ENCODE data around the gene KIF6. TPM values are rescaled to one million over a fixed set of nuclear protein-coding genes. Genes with fewer than 3 reads are reported as not detected.

The KIF6 gene
- polyA plus RNA-seq, 1 donor (not counting 4 experiments of a cell fraction or from before 2014, with no cell fraction given), result 0.14 TPM

DNA sequence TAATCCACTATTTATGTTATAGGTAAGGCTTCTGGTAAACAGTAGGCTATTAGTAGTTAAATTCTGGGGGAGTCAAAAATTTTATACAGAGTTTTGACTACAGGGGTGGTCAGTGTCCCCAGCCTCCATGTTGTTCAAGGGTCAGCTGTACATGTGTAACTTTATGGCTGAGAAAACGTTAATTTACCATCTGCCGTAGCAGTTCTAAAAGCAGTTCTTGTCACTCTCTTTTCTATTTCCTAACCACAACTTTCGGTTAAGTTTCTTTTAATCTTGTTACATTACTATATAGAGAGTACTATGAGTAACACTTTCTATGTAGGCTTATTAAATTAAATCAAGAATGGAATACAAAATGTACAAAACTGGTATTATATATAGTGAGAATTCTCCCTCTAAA is 21.6 kb upstream of the KIF6 start:
- H3K9ac ChIP-seq (ENCODE audit: control insufficient read depth, extremely low read depth, insufficient read depth, low read length), result no peak overlapping the region
- no peak overlapping the region for H3K4me3 ChIP-seq (ENCODE audit: control insufficient read depth in 2 of 3, extremely low read depth in 1 of 3, insufficient read depth in 2 of 3, low read depth in 1 of 3, low read length in 3 of 3)
- H3K4me1 ChIP-seq (ENCODE audit: control insufficient read depth, extremely low read depth, insufficient read depth, low read length), result no peaks in the 10 kb centered on the region
- H3K36me3 ChIP-seq (ENCODE audit: control insufficient read depth in 2 of 2, extremely low read depth in 1 of 2, insufficient read depth in 2 of 2, low read length in 2 of 2), result no peaks in the 10 kb centered on the region
- no peaks in the 10 kb centered on the region for H3K79me2 ChIP-seq (ENCODE audit: control insufficient read depth, insufficient read depth, low read length)
- no peak overlapping the region for H2AFZ ChIP-seq (ENCODE audit: control insufficient read depth, low read length)
- dilution Hi-C loops (cut with MboI; ENCODE audit: extremely low pct_ligation_motif_present, low sequenced_read_pairs), result no loop called here
- FAIRE-seq (no peak), DNase-seq (ENCODE audit: low read depth, low spot score) (no peak)
- H3K27me3 ChIP-seq (ENCODE audit: control insufficient read depth, extremely low read depth, insufficient read depth, low read length), result no peaks in the 10 kb centered on the region
- H4K20me1 ChIP-seq (ENCODE audit: control insufficient read depth, extremely low read depth, insufficient read depth, low read length), result no peaks in the 10 kb centered on the region
- TF ChIP-seq, protein P1, sequence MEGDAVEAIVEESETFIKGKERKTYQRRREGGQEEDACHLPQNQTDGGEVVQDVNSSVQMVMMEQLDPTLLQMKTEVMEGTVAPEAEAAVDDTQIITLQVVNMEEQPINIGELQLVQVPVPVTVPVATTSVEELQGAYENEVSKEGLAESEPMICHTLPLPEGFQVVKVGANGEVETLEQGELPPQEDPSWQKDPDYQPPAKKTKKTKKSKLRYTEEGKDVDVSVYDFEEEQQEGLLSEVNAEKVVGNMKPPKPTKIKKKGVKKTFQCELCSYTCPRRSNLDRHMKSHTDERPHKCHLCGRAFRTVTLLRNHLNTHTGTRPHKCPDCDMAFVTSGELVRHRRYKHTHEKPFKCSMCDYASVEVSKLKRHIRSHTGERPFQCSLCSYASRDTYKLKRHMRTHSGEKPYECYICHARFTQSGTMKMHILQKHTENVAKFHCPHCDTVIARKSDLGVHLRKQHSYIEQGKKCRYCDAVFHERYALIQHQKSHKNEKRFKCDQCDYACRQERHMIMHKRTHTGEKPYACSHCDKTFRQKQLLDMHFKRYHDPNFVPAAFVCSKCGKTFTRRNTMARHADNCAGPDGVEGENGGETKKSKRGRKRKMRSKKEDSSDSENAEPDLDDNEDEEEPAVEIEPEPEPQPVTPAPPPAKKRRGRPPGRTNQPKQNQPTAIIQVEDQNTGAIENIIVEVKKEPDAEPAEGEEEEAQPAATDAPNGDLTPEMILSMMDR (optimal IDR thresholded peaks at IDR 0.05 in 1 of 3, IDR thresholded peaks at IDR 0.05 in 1 of 3, conservative IDR thresholded peaks at IDR 0.05 in 1 of 3; ENCODE audit: extremely low read depth in 1 of 3, insufficient read depth in 2 of 3, low read length in 3 of 3), result no peak
- TF ChIP-seq EZH2 (IDR thresholded peaks at IDR 0.05; ENCODE audit: low read length), result no peak
- no peaks in the 10 kb centered on the region for H3K9me3 ChIP-seq (ENCODE audit: control insufficient read depth, low read depth, low read length)
- no peaks in the 10 kb centered on the region for H3K9me1 ChIP-seq (ENCODE audit: control insufficient read depth, extremely low read depth, insufficient read depth, low read length)
- H3K27ac ChIP-seq (ENCODE audit: control insufficient read depth, insufficient read depth, low read length), result no peak overlapping the region
- no peak overlapping the region for H3K4me2 ChIP-seq (ENCODE audit: control insufficient read depth, extremely low read depth, insufficient read depth, low read depth, low read length)

DNA sequence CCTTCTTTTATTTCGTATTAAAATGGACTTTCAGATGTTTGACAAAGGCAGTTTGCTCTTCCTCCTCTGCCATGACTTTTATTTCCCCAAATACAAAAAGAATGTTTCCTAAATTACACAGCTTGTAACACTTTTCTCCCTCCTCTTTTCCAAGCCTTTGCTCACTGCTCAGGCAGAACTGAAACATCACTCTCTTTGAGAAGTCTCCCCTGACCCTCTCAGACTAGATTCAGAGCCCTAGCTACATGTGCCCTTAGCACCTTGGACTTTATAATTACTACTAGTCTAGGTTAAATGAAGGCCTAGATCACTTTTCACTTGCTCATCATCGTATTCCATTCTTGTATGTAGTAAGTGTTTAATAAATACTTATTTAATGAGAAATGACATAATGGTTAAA is 8.5 kb upstream of the KIF6 start:
- no peaks in the 10 kb centered on the region for H3K9me3 ChIP-seq (ENCODE audit: control insufficient read depth, low read depth, low read length)
- no peaks in the 10 kb centered on the region for H3K79me2 ChIP-seq (ENCODE audit: control insufficient read depth, insufficient read depth, low read length)
- H3K36me3 ChIP-seq (ENCODE audit: control insufficient read depth in 2 of 2, extremely low read depth in 1 of 2, insufficient read depth in 2 of 2, low read length in 2 of 2), result no peaks in the 10 kb centered on the region
- no peak overlapping the region for H2AFZ ChIP-seq (ENCODE audit: control insufficient read depth, low read length)
- no peaks in the 10 kb centered on the region for H3K9me1 ChIP-seq (ENCODE audit: control insufficient read depth, extremely low read depth, insufficient read depth, low read length)
- DNase-seq (ENCODE audit: low read depth, low spot score) (no peak), FAIRE-seq (no peak)
- dilution Hi-C loops (cut with MboI; ENCODE audit: extremely low pct_ligation_motif_present, low sequenced_read_pairs), result no loop called here
- H3K9ac ChIP-seq (ENCODE audit: control insufficient read depth, extremely low read depth, insufficient read depth, low read length), result no peak overlapping the region
- H3K4me3 ChIP-seq (ENCODE audit: control insufficient read depth in 2 of 3, extremely low read depth in 1 of 3, insufficient read depth in 2 of 3, low read depth in 1 of 3, low read length in 3 of 3), result no peak overlapping the region
- no peaks in the 10 kb centered on the region for H3K27me3 ChIP-seq (ENCODE audit: control insufficient read depth, extremely low read depth, insufficient read depth, low read length)
- TF ChIP-seq EZH2 (IDR thresholded peaks at IDR 0.05; ENCODE audit: low read length), result no peak
- TF ChIP-seq, protein P1 (optimal IDR thresholded peaks at IDR 0.05 in 1 of 3, IDR thresholded peaks at IDR 0.05 in 1 of 3, conservative IDR thresholded peaks at IDR 0.05 in 1 of 3; ENCODE audit: extremely low read depth in 1 of 3, insufficient read depth in 2 of 3, low read length in 3 of 3), result no peak
- H3K4me1 ChIP-seq (ENCODE audit: control insufficient read depth, extremely low read depth, insufficient read depth, low read length), result no peaks in the 10 kb centered on the region
- H3K27ac ChIP-seq (ENCODE audit: control insufficient read depth, insufficient read depth, low read length), result no peak overlapping the region
- H3K4me2 ChIP-seq (ENCODE audit: control insufficient read depth, extremely low read depth, insufficient read depth, low read depth, low read length), result no peak overlapping the region
- H4K20me1 ChIP-seq (ENCODE audit: control insufficient read depth, extremely low read depth, insufficient read depth, low read length), result no peaks in the 10 kb centered on the region
